SK-N-SH (cell line): ENCODE results near the gene RAPGEF2. TPM values are rescaled to one million over a fixed set of nuclear protein-coding genes. Genes with fewer than 3 reads are reported as not detected.

Experiments
- CTCF ChIA-PET: fragments of 300-600, 350-600 bp; formaldehyde crosslinking; extraction: SDS; loops from one replicate; lab custom pipeline; 2021; lab: Yijun Ruan, JAX
- POLR2A ChIA-PET: fragments of 350-600 bp; sonication (Branson Sonifier 250); formaldehyde crosslinking; extraction: SDS; loops from one replicate; lab custom pipeline; 2020; ENCODE audit warnings: antibody characterized with exemption, inconsistent platforms; lab: Yijun Ruan, JAX
- DNase-seq: peaks from one replicate; pipeline ENCODE4 v3.0.0; 2012
- H2AFZ ChIP-seq: fragments of 200-600 bp; sonication (generic); 2 replicates; pipeline ENCODE4 v1.8.1; 2016; ENCODE audit warnings: antibody characterized with exemption, mild to moderate bottlenecking, low read depth
- H3F3A ChIP-seq: fragments of 200-600 bp; sonication (generic); replicated peaks from 2 replicates; pipeline ENCODE3; 2016; ENCODE audit warnings: antibody characterized with exemption, mild to moderate bottlenecking; ENCODE audit not compliant: insufficient read depth
- H3K27ac ChIP-seq, 2 experiments: fragments of 200-500 bp in 1 of 2; fragments of 200-600 bp in 1 of 2; sonication (Bioruptor generic) in 1 of 2; sonication (generic), shearing (Covaris generic) in 1 of 2; 2 replicates each; pipeline versions ENCODE4 v1.5.1 to v1.6.1; 2014 to 2016; ENCODE audit warnings: low read depth in 2 of 2, inconsistent platforms in 1 of 2, low read length in 1 of 2, mild to moderate bottlenecking in 1 of 2, mixed read lengths in 1 of 2
- H3K27me3 ChIP-seq: fragments of 200-600 bp; sonication (generic), shearing (Covaris generic); 2 replicates; pipeline ENCODE4 v1.6.1; 2016; ENCODE audit warnings: mixed run types; ENCODE audit not compliant: insufficient read depth
- H3K36me3 ChIP-seq, 2 experiments: fragments of 200-500 bp in 1 of 2; fragments of 200-600 bp in 1 of 2; sonication (Bioruptor generic) in 1 of 2; sonication (generic) in 1 of 2; replicated peaks in 1 of 2; 2 replicates each; pipeline versions ENCODE3 to v1.5.1; 2014 to 2016; ENCODE audit warnings: low read length in 1 of 2, mild to moderate bottlenecking in 1 of 2; ENCODE audit not compliant: insufficient read depth in 2 of 2, control insufficient read depth in 1 of 2
- H3K4me1 ChIP-seq, 2 experiments: fragments of 200-500 bp in 1 of 2; fragments of 200-600 bp in 1 of 2; sonication (Bioruptor generic) in 1 of 2; sonication (generic), shearing (Covaris generic) in 1 of 2; 2 replicates each; pipeline versions ENCODE4 v1.5.1 to v1.6.1; 2014 to 2016; ENCODE audit warnings: low read depth in 1 of 2, low read length in 1 of 2, mixed run types in 1 of 2; ENCODE audit not compliant: insufficient read depth in 2 of 2, control insufficient read depth in 1 of 2
- H3K4me2 ChIP-seq: fragments of 200-600 bp; sonication (generic), shearing (Covaris generic); 2 replicates; pipeline ENCODE4 v1.6.1; 2017; ENCODE audit warnings: mixed run types
- H3K4me3 ChIP-seq, 2 experiments: fragments of 200-500 bp in 1 of 2; fragments of 200-600 bp in 1 of 2; sonication (Bioruptor generic) in 1 of 2; sonication (generic), shearing (Covaris generic) in 1 of 2; 2 replicates each; pipeline versions ENCODE4 v1.5.1 to v1.8.1; 2014 to 2016; ENCODE audit warnings: low read depth in 2 of 2, inconsistent platforms in 1 of 2, low read length in 1 of 2, mild to moderate bottlenecking in 1 of 2, mixed read lengths in 1 of 2, moderate library complexity in 1 of 2
- H3K79me2 ChIP-seq: fragments of 200-600 bp; sonication (generic); 2 replicates; pipeline ENCODE4 v1.8.1; 2017; ENCODE audit warnings: mild to moderate bottlenecking; ENCODE audit not compliant: insufficient read depth
- H3K9ac ChIP-seq: fragments of 200-600 bp; sonication (generic); 2 replicates; pipeline ENCODE4 v1.6.1; 2017; ENCODE audit warnings: mixed run types
- H3K9me2 ChIP-seq: fragments of 200-600 bp; sonication (generic); 2 replicates; pipeline ENCODE4 v1.6.1; 2017; ENCODE audit warnings: mixed run types
- H3K9me3 ChIP-seq: fragments of 200-600 bp; sonication (generic); 2 replicates; pipeline ENCODE4 v1.6.1; 2017; ENCODE audit warnings: mixed run types, mild to moderate bottlenecking, moderate library complexity
- H4K20me1 ChIP-seq: fragments of 200-600 bp; sonication (generic); 2 replicates; pipeline ENCODE4 v1.6.1; 2017; ENCODE audit warnings: mild to moderate bottlenecking, mixed run types; ENCODE audit not compliant: insufficient read depth
- EP300 ChIP-seq, 2 experiments: IDR thresholded peaks; 2 replicates each; pipeline versions ENCODE4 v1.4.0 to v1.6.1; 2012; ENCODE audit warnings: borderline replicate concordance in 1 of 2, low read depth in 1 of 2, low read length in 1 of 2
- FOSL2 ChIP-seq: IDR thresholded peaks from 2 replicates; pipeline ENCODE4 v1.4.0; 2012; ENCODE audit warnings: low read depth, mild to moderate bottlenecking, moderate library complexity, borderline replicate concordance
- GATA2 ChIP-seq: sonication (generic); formaldehyde crosslinking; IDR thresholded peaks from 2 replicates; pipeline ENCODE4 v1.5.0; 2020; ENCODE audit warnings: mild to moderate bottlenecking, missing genetic modification reagents
- IRF3 ChIP-seq: fragments of 150-350 bp; IDR thresholded peaks from 2 replicates; pipeline ENCODE4 v1.6.1; 2016; ENCODE audit warnings: mild to moderate bottlenecking, low read depth, low read length
- MAX ChIP-seq: IDR thresholded peaks from 2 replicates; pipeline ENCODE4 v1.4.0; 2012; ENCODE audit warnings: low read depth
- MXI1 ChIP-seq: IDR thresholded peaks from 2 replicates; pipeline ENCODE4 v1.6.1; 2012; ENCODE audit warnings: mild to moderate bottlenecking, low read depth, low read length, improper control_type of control experiment
- PBX3 ChIP-seq: IDR thresholded peaks from 2 replicates; pipeline ENCODE4; 2012
- POLR2AphosphoS5 ChIP-seq: IDR thresholded peaks from 2 replicates; pipeline ENCODE4 v1.6.1; 2012; ENCODE audit warnings: low read depth, low read length
- TAF1 ChIP-seq: IDR thresholded peaks from 2 replicates; pipeline ENCODE4 v1.6.1; 2012; ENCODE audit warnings: low read depth, mild to moderate bottlenecking, low read length, moderate library complexity, borderline replicate concordance
- TCF12 ChIP-seq: IDR thresholded peaks from 2 replicates; pipeline ENCODE4 v1.4.0; 2012
- TEAD4 ChIP-seq: IDR thresholded peaks from 2 replicates; pipeline ENCODE4 v1.4.0; 2012; ENCODE audit warnings: mild to moderate bottlenecking, borderline replicate concordance; ENCODE audit not compliant: insufficient read depth
- WGBS: methylation state at CpG from one replicate; pipeline ENCODE4 v1.1.6; 2017; ENCODE audit warnings: low lambda C conversion rate; 5-methylcytosine and 5-hydroxymethylcytosine counted together
- polyA plus RNA-seq, 3 experiments: library from polyadenylated mRNA; depleted of rRNA; stranded (reverse); fragments of >200 nt; gene quantifications; 2 replicates each; pipeline ENCODE4 v1.2.3, GENCODE V29; 2012

Gene RAPGEF2
- polyA plus RNA-seq, 1 of the 3 experiments (the other 2 are of a cell fraction): 19.2 TPM

DNA sequence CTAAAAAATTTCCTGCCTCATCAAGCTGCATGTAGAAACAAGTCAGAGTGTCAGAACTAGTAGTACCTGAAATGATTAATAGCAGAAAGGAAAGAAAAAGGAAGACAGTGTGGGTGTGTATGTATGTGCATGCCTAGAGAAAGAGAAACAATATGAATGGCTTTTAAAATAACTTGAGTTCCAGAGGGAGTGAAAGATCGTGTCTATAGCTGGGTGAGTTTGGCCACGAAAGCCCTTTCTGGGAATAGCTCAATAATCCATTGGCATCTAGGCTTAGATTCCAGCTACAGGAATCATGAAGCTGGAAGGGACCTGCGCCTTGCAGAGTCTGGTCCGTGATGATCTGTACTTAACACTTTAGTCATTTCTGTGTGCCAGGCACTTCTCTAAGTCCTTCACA, 195.6 kb downstream of the RAPGEF2 start:
- TF ChIP-seq MAX (no peak), GATA2 (no peak), PBX3 (0 out of 2 replicates have a peak, but pooled peaks have one; percentile 32)
- H2AFZ ChIP-seq: no peak overlapping the region
- no peaks in the 10 kb centered on the region for H4K20me1 ChIP-seq
- no peaks in the 10 kb centered on the region for H3K9me2 ChIP-seq
- CTCF ChIA-PET: interaction anchor here (1.5 kb wide), 1 partner anchor 96 kb away, joined by 3 read pairs; no protein-coding TSS in a partner anchor
- H3K79me2 ChIP-seq: peaks cover 30% of the 10 kb centered on the region
- peak overlapping the region; percentile 43 to 61 for H3K27ac ChIP-seq
- DNase-seq: no peak
- POLR2A ChIA-PET: no interaction called here
- no peaks in the 10 kb centered on the region for H3K9me3 ChIP-seq
- H3K4me3 ChIP-seq: peak overlapping the region in 1 of 2 experiments; percentile 6; a peak in 1 of 4 replicates
- H3K36me3 ChIP-seq: no peaks in the 10 kb centered on the region
- WGBS: 38% methylated on average over 4 of the region's 4 CpGs
- no peaks in the 10 kb centered on the region for H3K27me3 ChIP-seq
- H3F3A ChIP-seq: peaks cover 10% of the 10 kb centered on the region
- no peak overlapping the region; the same call in 1 of the 2 replicates for H3K9ac ChIP-seq
- H3K4me2 ChIP-seq: peak overlapping the region; percentile 47; the same call in 1 of the 2 replicates
- peaks cover 2 to 20% of the 10 kb centered on the region in 2 experiments; a peak in 3 of 4 replicates for H3K4me1 ChIP-seq

GRCh38 chr4:159303435-159303834, 200.6 kb downstream of the RAPGEF2 start:
- H3K36me3 ChIP-seq: peaks cover 2 to 11% of the 10 kb centered on the region in 2 experiments
- WGBS: 95% methylated on average over 4 of the region's 4 CpGs
- H3K4me1 ChIP-seq: peaks cover 5 to 9% of the 10 kb centered on the region in 2 experiments; a peak in 3 of 4 replicates
- peaks cover 11% of the 10 kb centered on the region for H3F3A ChIP-seq
- H3K4me2 ChIP-seq: no peak overlapping the region
- no peaks in the 10 kb centered on the region for H3K9me3 ChIP-seq
- H4K20me1 ChIP-seq: no peaks in the 10 kb centered on the region
- H2AFZ ChIP-seq: no peak overlapping the region
- no peak for DNase-seq
- no peaks in the 10 kb centered on the region for H3K9me2 ChIP-seq
- no peaks in the 10 kb centered on the region for H3K27me3 ChIP-seq
- ChIA-PET POLR2A (no interaction called here), CTCF (interaction anchor here (1.4 kb wide), 1 partner anchor 19 kb away, joined by 3 read pairs; no protein-coding TSS in a partner anchor)
- no peak overlapping the region for H3K9ac ChIP-seq
- TF ChIP-seq POLR2AphosphoS5 (no peak), TEAD4 (no peak), IRF3 (no peak), MXI1 (no peak), TCF12 (no peak), PBX3 (no peak), EP300 (IDR thresholded peaks at IDR 0.05; ENCODE audit: borderline replicate concordance in 1 of 2, low read depth in 1 of 2, low read length in 1 of 2) (no peak), GATA2 (no peak), FOSL2 (no peak), TAF1 (no peak)
- no peak overlapping the region for H3K27ac ChIP-seq
- peaks cover 34% of the 10 kb centered on the region for H3K79me2 ChIP-seq
- H3K4me3 ChIP-seq: no peak overlapping the region
